HG02943 (cell line): ENCODE results near the gene AOAH.

Experiments used
- ATAC-seq: cut with Tn5 transposase; IDR thresholded peaks from one replicate; pipeline ENCODE4 v1.9.1; 2021; ENCODE audit warnings: mild to moderate bottlenecking, low read depth, moderate library complexity; ENCODE audit not compliant: unreplicated experiment

AOAH gene, protein sequence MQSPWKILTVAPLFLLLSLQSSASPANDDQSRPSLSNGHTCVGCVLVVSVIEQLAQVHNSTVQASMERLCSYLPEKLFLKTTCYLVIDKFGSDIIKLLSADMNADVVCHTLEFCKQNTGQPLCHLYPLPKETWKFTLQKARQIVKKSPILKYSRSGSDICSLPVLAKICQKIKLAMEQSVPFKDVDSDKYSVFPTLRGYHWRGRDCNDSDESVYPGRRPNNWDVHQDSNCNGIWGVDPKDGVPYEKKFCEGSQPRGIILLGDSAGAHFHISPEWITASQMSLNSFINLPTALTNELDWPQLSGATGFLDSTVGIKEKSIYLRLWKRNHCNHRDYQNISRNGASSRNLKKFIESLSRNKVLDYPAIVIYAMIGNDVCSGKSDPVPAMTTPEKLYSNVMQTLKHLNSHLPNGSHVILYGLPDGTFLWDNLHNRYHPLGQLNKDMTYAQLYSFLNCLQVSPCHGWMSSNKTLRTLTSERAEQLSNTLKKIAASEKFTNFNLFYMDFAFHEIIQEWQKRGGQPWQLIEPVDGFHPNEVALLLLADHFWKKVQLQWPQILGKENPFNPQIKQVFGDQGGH

GRCh38 chr7:36723951-36724664 lies at the start of gene AOAH:
Gene AOAH (minus strand): TSS chr7:36724494. CDS start chr7:36724148, 346 bp downstream.
- ATAC-seq = peak; percentile 86

- no peak for ATAC-seq
Observed at GRCh38 chr7:36766451-36766850, 42.2 kb upstream of the AOAH start.

- no peak for ATAC-seq
Observed at GRCh38 chr7:36765605-36766004, 41.3 kb upstream of the AOAH start.

- ATAC-seq = no peak
Observed at GRCh38 chr7:36764929-36765328, 40.6 kb upstream of the AOAH start.

DNA sequence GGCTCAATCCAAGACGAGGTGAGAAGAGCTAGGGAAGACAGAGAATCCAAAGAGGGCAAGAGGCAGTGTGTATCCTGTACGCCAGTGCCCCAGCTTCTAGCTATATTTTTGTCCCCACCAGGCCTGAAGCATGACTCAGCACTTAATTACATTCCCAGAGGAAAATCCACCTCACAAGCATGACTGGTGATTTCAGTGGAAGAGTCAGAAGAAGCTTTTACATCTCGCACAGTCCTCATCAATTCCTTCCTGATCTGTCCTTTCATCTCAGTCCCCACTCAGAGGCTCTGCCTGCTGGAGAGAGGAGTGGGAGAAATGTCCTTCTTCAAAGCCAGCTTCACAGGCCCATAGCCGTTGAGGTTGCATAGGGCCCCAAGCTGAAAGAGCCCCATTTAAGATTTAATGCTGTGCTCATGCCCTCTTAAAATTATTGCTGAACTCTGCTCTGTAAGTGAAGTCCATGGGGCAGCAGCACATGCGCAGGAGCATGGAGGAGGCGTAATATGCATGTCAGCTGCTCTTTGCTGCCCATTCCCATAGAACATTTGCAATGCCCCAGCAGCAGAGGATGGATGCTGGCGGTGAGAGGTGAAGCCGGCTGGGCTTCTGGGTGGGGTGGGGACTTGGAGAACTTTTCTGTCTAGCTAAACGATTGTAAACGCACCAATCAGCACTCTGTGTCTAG lies 39.0 kb upstream of the AOAH start:
- ATAC-seq = no peak

DNA sequence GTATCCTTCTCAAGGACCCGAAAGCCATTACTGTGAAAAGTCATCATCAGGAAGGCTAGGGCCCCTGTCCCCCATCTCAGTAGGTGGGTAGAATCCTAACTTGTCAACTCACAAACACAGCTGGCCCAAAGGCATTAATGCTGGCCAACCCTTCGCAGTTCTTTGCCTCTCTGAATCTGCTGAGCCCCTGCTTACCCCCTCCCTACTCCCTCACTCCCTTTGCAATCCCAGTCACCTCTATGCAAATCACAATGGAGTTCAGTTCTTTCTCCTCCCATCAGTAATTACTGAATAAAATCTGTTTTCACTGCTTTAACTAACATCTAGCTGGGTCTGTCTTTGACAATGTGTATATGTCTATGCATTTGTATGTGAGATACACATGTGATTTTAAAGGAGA lies 38.1 kb upstream of the AOAH start:
- no peak for ATAC-seq

- no peak for ATAC-seq
Observed at GRCh38 chr7:36761835-36762234, 37.5 kb upstream of the AOAH start.

DNA sequence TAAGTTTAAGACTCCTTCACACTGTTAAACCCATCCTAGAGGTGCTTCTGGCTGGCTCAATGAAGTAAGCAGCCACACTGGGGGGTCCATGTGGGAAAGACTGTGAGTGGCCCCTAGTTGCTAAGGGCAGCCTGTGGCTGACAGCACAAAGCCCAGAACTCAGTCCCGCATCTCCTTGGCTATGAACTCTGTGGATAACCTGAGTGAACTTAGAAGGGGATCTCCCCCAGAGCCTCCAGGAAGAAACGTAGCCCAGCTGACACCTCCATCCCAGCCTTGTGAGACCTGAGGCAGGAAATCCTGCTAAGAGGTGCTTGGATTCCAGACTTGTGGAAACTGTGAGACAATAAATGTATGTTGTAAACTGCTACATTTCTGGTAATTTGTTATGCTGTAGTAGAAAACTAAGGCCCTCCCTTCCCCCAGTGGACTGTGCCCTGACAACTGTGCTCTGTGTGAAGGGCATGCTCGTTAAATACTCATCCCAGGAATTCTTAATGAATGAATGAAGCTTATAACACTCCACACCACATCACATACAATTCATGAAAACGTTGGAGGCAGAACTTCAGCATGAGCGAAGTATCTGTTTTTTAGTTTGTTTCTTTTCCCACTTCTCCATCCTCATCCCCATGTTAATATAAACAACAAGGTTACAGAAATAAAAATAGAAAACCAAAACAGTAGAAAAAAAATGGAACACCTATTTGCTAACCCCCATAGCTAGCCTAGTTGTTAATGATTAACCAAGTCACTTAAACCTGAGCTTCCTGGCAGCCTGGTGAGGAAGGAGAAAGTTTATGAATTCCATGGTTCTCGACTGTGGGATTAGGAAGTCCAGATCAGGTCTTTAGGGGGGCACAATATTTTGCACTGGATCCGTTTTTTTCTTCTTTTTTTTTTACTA lies 36.8 kb upstream of the AOAH start:
- ATAC-seq = no peak

GRCh38 chr7:36758879-36759278 lies 34.6 kb upstream of the AOAH start:
- no peak for ATAC-seq

GRCh38 chr7:36755484-36755883 lies 31.2 kb upstream of the AOAH start:
- no peak for ATAC-seq

- no peak for ATAC-seq
Observed at GRCh38 chr7:36752026-36752711, 27.9 kb upstream of the AOAH start.

DNA sequence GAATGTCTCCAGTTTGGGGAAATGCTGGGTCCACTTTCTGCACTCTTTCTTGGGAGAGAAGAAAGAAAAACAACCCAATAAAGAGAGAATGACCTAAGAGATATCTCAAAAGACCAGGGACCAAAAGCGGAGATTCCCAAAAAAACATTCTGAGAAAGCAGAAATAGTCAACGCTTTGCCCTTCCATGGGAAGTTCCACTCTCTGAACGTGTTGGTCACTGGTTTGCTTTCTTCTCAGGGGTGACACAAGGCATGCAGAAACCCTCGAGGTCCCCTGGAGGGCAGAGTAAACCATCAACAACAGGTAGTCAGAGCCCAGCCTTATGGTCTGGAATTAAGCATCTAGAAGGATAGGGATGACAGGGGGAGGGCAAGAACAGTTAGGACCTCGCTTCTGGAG lies 26.2 kb upstream of the AOAH start:
- ATAC-seq = no peak

DNA sequence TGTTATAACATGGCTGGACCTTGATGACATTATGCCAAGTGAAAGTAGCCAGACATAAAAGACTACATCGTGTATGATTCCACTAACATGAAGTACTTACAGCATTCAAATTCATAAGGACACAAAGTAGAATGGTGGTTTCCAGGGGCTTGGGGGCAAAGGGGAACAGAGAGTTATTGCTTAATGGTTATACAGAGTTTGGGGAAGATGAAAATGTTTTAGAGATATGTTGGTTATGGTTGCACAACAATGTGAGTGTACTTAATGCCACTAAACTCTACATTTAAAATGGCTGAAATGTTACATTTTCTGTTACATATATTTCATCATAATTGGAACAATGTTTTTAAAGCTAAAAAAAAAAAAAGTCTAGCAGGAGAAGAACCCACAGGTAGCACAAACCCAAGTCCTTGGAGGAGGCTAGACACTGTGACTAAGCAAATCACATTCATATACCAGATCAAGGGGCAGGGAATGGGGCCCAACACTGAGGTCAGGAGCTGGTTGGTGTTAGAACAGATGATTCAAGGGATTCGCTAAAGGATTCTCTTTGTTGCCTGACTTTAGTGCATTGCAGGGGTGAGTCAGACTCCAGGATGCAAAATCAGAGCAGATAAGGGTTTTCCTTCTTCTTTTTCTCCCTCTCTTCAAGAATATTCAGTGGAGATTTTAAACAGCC lies 25.1 kb upstream of the AOAH start:
- no peak for ATAC-seq

- ATAC-seq = no peak
Observed at GRCh38 chr7:36748017-36748487, 23.8 kb upstream of the AOAH start.

DNA sequence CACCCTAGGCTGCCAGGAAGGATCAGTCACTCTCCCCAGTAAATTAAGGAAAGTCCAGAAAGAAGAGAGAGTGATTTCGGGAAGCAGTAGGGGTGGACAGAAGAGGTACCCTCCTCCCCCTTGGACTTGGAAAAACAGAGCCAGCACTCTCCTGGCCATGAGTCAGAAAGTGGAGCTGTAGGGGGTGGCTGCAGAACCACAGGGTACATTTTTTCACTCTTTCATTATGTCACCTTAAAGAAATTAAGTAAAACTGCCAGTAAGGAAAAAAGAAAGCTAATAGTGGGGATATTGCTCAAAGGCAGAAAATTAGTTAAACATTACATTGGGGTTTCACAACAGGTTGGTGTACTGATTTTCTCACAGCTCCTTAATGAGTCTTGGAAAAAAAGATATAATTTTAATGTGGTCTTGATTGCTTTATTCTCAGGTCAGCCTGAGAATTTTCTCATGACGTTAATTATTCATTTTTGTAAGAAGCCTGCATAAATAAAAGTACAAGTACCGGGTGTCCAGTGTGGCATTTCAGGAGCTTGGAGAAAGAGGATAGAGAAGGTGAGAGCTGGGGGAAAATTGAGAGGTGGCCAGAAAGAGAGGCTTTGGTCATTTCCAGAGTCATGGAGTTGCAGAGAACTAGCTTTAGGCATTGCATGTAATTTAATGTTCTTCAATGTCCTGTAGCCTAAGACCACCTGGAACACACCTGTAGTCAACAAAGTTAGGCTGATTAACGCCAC lies 23.2 kb upstream of the AOAH start:
- no peak for ATAC-seq

- ATAC-seq = no peak
Observed at GRCh38 chr7:36746347-36746746, 22.1 kb upstream of the AOAH start.

GRCh38 chr7:36742911-36743775 lies 18.8 kb upstream of the AOAH start:
- no peak for ATAC-seq
